Left colon (tissue), 2 donors: ENCODE measurements around the gene EDN1. TPM values are rescaled to one million over a fixed set of nuclear protein-coding genes. Genes with fewer than 3 reads are reported as not detected.

Experiments used
- ATAC-seq: fragments of 200-7000 bp; cut with Tn5 transposase; one replicate; pipeline ENCODE4 v1.9.1; 2020; ENCODE audit warnings: mild to moderate bottlenecking, moderate library complexity
- DNase-seq, 2 donors: peaks; one replicate each; pipeline ENCODE4 v3.0.0-alpha.2; 2020
- intact Hi-C, 2 donors: fragments of 100-400 bp; cut with DNase I in 1 of 2; cut with micrococcal nuclease in 1 of 2; formaldehyde crosslinking; loops; one replicate each; pipeline versions ENCODE4 v1.11.2 to v1.14.0; 2022; cut with DNase I, micrococcal nuclease
- long read RNA-seq: library from polyadenylated mRNA; unstranded; transcript quantifications from one replicate; pipeline ENCODE4 v2.0.0, GENCODE V29; 2021
- total RNA-seq, 2 donors: library from RNA; stranded (reverse); fragmentation: NEBNext Ultra II Directional; extraction: Animal tissue kit (Norgen Biotek cat#: 25700); gene quantifications; one replicate each; pipeline ENCODE4 v1.2.1, GENCODE V29; 2021
- donor health status: DM: no; HTN: no; CAD: no.
- donor health status: DM: yes; HTN: yes; CAD: no.

Gene EDN1
- 10 to 100 TPM; 16.8 to 24.8 TPM for total RNA-seq
- long read RNA-seq, partial matches to known transcripts: 3 of 6 reads
- long read RNA-seq, other reads (novel, unspliced or antisense): 1 of 6 reads

DNA sequence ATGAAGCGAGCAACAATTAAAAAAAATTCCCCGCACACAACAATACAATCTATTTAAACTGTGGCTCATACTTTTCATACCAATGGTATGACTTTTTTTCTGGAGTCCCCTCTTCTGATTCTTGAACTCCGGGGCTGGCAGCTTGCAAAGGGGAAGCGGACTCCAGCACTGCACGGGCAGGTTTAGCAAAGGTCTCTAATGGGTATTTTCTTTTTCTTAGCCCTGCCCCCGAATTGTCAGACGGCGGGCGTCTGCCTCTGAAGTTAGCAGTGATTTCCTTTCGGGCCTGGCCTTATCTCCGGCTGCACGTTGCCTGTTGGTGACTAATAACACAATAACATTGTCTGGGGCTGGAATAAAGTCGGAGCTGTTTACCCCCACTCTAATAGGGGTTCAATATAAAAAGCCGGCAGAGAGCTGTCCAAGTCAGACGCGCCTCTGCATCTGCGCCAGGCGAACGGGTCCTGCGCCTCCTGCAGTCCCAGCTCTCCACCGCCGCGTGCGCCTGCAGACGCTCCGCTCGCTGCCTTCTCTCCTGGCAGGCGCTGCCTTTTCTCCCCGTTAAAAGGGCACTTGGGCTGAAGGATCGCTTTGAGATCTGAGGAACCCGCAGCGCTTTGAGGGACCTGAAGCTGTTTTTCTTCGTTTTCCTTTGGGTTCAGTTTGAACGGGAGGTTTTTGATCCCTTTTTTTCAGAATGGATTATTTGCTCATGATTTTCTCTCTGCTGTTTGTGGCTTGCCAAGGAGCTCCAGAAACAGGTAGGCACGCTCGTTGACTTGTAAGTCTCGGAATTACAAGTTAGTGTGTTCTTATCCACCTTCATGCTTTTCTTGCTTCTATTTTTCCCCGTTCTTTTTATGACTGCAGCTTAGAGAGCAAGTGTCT lies at the start of gene EDN1:
Gene EDN1, plus strand, starts transcription at position 429 of the 888 bp plus-strand sequence. Its CDS starts 269 bp downstream, at position 698.
- intact Hi-C loops: loop anchor here in 1 of 2 donors (5.0 to 10.0 kb wide), 2 partner anchors 317 to 635 kb away; no protein-coding TSS in a partner anchor
- DNase-seq (peak; percentile 80 to 84), ATAC-seq (peak; percentile 76)

DNA sequence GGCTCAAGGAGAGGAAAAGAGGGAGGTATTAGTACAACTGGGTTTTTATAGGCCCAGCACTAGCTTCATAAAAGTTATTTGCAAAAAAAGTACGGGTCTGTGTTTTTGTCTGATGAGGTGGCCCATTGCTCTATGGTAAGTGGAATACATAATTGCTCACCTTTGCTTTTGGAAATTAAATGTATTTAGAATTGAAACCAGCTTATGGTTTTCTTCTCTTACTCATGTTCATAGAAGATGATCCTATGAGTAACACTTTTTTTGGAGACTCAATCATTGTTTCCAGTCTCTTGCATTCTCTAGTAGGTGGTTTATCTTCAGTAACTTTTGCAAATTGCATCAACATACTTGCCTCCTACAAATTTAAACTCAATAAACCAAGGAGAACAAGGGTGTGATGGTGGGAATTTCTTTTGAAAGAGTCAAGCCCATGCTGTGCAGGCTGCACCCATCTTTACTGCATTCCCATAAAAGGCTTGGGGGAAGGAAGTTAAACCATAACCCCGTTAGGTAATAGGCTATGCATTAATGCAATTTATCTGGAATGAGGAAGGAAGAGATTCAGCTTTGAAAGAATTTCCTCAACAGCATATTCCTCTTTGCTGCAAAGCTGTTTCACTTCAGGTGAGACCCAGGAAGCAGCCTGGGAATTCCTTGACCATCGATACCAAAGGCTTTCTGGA lies 48.5 kb upstream of the EDN1 start:
- peak; percentile 93 for ATAC-seq
- DNase-seq: peak in 1 of 2 donors; percentile 46

DNA sequence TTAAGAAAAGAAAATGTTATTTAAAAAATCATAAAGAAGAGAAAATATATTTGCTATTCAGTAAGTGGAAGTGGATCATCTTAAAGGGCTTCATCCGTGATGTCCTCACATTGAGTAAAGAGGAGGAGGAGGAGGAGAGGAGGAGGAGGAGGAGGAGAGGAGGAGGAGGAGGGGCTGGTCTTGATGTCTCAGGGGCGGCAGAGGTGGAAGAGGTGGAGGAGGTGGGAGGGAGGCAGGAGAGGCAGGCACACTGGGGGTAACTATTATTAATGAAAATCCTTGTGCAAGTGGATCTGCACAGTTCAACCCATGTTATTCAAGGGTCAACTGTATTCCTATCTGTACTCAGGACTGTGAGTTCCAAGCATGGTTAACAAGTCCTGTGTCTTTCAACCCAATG lies 47.0 kb upstream of the EDN1 start:
- intact Hi-C loops: no loop called here
- DNase-seq: no peak
- ATAC-seq: no peak

More for the DNA sequence above, 48.5 kb upstream of the EDN1 start:
- intact Hi-C loops: no loop called here

DNA sequence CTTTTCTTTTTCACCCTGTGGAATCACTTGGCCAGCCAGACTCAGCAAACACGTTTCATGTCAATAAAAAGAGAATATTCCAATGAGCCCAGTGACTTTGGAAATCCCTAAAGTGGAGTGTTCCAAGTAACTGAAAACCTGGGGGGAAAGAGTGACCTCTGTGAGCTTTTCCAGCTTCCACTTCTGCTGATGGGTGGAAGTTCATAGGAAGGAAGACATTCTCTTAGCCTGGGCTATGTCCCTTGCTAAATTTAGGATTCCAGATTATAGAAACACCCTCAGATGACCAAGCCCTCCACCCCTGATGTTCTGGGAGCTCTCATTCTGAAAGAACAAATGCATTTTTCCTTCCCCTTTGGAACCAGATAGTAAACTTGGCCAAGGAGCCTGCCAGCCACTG lies 44.8 kb upstream of the EDN1 start:
- intact Hi-C loops: no loop called here
- no peak for ATAC-seq
- DNase-seq: no peak

DNA sequence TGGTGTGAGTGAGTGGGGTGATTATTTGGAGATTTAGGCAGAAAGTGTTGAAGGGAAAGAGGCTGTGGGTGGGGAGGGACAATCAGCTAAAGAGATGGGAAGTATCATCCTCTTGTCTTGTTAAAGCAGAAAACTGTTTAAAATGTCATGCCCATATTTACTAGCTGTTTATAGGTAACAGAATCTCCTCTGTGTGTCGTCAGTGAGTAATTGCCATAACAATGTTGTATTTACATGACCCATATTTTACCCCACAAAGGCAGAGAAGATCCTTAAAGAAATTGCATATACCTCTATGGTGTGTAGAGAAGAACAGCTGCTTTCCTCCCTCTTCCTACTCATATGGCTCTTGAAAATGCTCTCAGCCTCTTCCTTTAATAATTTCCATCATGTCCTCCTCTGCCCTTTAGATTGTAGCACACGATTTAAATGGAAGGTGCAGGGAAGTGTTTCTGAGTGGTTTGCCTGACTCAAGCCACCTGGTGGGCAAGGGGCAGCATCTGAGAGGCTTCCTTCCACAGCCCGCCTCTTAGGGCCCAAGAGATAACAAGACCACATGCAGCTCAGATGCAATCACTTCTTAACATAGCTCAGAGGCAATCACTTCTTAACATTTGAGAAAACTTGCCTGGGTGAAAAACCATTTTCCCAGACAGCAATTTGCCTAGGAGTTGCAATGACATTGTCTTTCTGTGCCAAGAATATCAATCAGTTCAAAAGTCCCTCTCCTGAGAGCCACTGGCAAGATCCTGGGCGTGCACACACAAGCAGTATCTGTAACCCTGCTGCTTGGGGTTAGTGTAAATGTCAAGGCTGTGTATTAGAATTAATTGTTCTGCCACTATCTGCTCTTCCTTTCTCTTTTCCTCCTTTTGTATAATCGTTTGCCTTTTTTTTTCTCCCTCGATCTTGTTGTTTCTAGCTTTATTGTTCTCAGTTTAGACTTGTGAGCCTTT lies 44.1 kb upstream of the EDN1 start:
- intact Hi-C loops: no loop called here
- DNase-seq: peak in 1 of 2 donors; percentile 28
- peak; percentile 46 for ATAC-seq

DNA sequence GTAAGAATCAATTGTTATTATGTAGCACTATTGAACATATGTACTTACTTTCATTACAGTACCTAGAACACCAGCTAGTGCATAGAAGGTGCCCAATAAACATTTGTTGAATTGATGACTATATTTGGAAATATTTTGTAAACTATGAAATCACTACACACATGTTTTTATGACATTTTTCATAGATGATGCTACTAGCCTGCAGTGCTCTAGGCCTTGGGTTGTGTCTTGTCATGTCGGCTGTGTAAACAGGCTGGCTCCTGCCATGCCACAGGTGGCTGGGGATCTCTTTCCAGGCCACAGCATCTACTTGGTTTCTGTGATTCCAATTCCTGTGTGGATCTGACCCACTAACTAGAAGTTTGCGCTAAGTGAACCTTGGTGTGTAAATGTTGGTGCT lies 43.3 kb upstream of the EDN1 start:
- DNase-seq (no peak), ATAC-seq (no peak)
- intact Hi-C loops: no loop called here

DNA sequence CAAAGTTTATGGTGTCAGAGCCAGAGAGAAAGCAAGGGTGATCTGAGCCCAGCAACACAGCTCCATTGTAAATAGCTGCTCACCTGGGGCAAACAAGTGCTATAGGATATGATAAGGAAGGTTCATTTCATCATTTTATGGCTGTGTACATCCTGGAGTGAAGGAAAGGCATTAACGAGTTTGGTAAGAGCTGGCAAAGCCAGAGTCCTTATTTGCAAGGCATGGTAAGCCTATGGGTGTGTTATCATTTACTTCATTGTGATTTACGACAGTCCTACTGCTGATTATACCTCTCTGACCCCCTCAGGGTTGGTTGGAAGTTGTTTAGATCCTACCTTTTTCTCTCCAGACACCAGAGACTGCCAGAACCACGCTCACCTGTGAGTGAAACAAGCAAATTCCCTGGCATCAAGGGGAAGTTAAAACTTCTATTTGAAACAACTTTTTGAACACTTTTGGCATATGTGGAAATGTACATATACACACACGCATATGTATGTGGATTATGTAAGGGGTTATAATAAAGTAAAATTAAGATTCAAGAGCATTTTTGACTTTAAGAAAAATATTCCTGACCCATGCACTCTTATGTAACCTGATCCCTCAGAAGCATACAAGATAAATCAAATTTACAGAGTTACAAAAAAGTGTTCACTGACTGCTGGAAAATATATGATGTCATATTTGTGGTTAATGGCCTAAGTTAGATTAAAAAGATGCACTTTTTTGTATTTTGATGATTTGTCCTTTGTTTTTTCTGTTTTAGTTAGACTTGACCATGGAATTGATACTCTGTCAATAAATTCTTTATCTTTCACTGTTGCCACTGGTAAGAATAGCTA lies 40.4 kb upstream of the EDN1 start:
- peak; percentile 18 to 59 for DNase-seq
- peak; percentile 91 for ATAC-seq
- intact Hi-C loops: no loop called here

DNA sequence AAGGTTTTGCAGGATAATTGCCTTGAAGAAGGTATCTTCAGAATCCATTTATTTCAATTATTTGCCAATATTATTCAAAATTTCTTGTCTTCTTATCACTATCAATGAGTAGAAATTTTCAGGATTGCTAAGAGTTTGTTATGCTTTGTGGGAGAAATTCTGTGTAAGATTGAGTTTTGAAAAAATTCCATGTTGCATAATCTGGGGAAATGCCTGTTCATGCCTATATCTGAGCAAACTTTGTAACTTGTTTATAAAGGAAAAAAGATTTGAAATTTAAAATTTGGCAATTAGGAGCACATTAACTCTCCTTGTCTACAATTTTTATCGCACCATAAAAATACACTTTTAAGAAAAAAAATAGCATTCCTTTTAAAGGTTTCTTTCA lies 39.8 kb upstream of the EDN1 start:
- intact Hi-C loops: no loop called here
- ATAC-seq (no peak), DNase-seq (no peak)

DNA sequence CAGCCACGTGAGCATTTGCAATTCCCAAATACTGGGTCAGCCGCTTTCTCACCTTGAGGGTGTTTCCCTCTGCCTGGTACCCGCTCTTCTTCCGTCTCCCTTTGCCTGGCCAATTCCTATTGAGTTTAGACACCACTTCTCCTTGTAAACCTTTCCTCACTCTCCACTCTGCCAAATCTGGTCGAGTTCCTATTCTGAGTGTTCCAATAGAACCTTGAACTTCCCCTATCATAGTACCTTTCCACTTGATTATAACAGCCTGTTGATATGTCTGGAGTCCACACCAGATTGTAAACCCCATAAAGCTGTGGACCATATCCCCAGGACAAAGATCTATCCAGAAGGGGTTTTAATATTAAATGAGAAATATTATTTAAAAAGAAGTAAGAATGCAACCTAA lies 36.0 kb upstream of the EDN1 start:
- ATAC-seq (peak; percentile 55), DNase-seq (no peak)
- intact Hi-C loops: no loop called here

DNA sequence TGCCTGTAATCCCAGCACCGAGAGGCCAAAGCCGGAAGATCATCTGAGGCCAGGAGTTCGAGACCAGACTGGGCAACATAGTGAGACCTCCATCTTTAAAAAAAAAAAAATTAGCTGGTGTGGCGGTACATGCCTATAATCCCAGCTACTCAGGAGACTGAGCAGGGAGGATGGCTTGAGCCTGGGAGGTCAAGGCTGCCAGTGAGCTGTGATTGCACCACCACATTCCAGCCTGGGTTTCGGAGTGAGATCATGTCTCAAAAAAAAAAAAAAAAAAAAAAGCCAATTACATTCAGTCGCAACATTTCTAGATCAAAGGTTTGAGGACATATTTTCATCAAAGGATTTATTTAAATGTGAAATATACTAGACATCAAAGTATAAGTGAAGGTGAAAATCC lies 32.0 kb upstream of the EDN1 start:
- no peak for DNase-seq
- intact Hi-C loops: no loop called here
- ATAC-seq: no peak

DNA sequence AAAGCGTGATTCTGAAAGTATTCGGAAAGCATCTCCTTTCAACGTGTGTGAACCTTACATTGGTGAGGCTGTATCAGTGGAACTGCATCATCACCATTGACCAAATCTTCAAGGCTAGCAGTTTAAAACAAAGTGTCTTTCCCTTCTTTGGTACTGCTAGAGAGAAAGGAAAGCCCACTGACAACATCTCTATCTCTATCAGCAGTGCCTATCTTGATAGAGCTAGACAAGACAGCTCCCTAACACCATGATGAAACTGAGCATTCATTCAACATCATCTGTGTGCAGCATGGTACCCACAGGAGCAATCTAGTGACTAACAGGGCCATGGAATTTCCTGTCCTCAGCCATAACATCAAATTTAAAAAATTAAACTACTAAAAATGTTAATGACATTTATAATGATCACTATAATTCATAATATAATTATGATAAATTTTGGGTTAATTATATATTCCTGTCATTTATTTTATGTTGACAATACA lies 31.5 kb upstream of the EDN1 start:
- no peak for ATAC-seq
- intact Hi-C loops: no loop called here

DNA sequence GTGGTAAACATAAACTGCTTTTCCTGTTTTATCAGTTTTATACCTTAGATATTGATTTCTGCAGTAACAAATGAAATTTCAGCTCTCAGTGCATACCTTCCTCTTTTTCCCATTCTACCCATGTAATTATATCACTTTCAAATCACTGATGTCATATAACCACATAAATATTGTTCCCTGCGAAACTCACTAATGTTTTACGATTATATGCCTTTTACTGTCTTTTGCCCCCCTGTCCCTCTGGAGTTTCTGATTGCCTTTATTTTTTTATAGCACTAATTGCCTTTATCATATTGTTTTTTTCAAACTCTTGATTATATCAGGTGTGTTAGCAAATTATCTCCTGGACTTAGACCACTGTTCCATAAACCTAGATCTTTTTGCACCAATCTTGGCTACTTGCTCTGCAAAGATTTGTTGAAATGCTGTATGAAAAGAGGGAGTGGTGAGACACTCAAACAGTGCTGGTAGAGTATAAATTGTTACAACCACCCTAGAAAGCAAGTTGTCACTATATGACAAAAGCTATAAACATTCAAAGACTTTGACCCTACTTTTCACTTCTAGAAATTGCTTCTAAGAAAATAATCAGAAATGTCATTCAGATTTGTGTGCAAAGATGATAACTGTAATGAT lies 29.6 kb upstream of the EDN1 start:
- no peak for DNase-seq
- intact Hi-C loops: no loop called here
- ATAC-seq: peak; percentile 79

More for the DNA sequence above, 31.5 kb upstream of the EDN1 start:
- no peak for DNase-seq

DNA sequence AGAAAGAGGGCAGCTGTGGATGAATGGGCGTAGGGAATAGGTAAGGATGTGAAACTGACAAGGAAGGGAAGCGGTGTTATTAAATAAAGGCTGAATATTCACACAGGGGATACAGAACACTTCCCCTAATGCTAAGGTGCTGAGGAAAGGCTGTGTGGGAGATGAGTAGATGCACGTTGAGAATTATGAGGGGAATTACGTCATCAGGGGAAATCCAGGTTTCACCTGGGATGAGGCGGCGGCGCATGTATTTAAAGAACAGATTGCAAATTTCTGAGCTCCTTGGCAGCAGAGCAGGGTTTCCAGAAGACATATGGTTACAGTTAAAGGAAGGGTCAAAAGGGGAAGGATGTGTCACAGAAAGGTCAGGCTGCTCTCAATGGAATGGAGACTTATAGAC lies 28.7 kb upstream of the EDN1 start:
- DNase-seq (peak; percentile 40 to 50), ATAC-seq (peak; percentile 50)
- intact Hi-C loops: no loop called here

DNA sequence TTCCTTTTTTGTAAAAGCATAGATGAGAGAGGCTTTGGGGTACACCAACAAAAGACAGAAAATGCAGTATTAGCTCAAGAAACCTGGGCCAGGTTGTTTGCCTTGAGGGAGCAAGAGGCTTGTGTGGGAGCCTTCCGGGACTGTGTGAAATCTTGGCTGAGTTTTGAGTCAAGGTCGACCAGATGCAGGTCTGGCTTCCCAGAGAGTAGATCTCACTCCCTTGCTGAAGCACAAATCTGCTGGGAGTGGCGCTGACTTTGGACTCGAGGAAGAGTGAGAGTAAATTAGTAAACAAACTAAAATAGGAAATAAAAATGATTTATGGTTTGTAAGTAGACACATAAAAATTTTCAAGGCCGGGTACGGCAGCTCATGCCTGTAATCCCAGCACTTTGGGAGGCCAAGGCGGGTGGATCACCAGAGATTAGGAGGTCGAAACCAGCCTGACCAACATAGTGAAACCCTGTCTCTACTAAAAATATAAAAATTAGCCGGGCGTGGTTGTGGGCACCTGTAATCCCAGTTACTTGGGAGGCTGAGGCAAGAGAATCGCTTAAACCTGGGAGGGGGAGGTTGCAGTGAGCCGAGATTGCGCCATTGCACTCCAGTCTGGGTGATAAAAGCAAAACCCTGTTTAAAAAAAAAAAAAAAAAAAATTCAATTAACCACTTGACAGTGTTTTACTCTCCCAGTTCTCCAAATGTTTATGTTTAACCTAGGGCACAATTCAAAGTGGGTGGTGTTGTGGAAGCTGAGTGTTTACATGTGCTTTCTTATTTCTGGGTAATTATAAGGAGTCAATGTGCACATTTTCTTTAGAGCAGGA lies 27.7 kb upstream of the EDN1 start:
- DNase-seq: peak; percentile 85 to 90
- peak; percentile 80 for ATAC-seq
- intact Hi-C loops: no loop called here

DNA sequence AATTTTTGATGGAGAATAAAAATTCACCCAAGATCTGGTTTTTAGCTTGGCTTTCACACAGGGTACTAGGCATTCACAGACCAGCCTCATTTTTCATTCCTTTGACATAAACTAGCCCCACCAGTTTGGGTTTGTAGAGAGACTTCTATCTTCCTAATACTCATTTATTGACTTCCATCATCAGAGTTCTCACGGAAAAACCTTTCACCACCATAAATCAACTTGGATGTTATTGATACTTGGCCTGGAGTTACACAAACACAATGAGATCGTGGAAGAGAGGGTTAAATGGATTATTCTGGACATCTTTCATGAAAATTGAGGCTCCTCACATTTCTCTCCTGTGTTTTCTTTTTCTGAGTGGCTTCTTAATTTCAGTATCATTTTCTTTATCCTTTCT lies 26.8 kb upstream of the EDN1 start:
- no peak for ATAC-seq
- intact Hi-C loops: no loop called here
- no peak for DNase-seq

DNA sequence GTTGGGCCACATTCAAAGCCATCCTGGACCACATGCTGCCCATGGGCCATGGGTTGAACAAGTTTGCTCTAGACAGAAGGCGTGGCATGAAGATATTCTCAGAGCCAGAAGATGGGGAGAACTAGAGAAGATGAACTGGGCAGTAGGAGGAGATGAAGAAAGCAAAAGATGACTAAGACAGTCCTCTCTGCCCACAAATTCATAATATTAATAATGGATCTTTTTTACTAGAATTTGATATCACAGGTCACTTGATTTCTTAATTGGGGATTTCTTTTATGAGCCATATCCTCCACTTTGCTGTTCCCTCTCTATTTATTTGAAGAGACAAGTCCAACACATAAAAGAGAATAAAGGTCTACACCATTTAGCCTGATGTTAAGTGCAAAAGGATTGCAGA lies 25.5 kb upstream of the EDN1 start:
- intact Hi-C loops: no loop called here
- ATAC-seq (no peak), DNase-seq (no peak)

DNA sequence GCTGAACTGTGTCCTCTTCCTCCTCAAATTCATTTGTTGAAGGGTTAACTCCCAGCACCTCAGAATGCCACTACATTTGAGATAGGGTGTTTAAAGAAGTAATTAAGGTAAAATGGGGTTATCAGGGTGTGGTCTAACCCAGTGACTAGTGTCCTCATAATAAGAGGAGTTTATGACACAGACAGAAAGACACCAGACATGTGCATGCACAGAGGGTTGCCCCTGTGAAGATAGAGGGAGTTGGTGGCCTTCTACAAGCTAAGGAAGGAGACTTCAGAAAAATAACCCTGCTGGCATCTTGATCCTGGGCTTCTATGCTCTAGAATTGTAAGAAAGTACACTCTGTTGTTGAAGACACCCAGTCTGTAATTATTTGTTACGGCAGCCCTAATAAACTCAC lies 24.9 kb upstream of the EDN1 start:
- no peak for ATAC-seq
- intact Hi-C loops: no loop called here
- no peak for DNase-seq
